ENCODE data around the gene PDPK1. TPM values are rescaled to one million over a fixed set of nuclear protein-coding genes. Genes with fewer than 3 reads are reported as not detected.

PDPK1 gene
- polyA plus RNA-seq, 4 donors: 40.2 to 54.3 (median 46.8) TPM

Other genes with a start within 250 kb of the PDPK1 start
- gene ABCA3, start 197.3 kb upstream of the PDPK1 start, polyA plus RNA-seq (ENCODE audit: insufficient read length in 4 of 4): 10 to 100 TPM in 1 of 4 donors, 1 to 10 TPM in 3; 5.0 to 15.4 (median 5.9) TPM
- 10 to 100 TPM in 2 of 4 donors, 1 to 10 TPM in 2; 7.8 to 11.9 (median 10.3) TPM for gene CCNF, start 108.6 kb upstream of the PDPK1 start, polyA plus RNA-seq (ENCODE audit: insufficient read length in 4 of 4)
- gene TEDC2, start 77.9 kb upstream of the PDPK1 start, polyA plus RNA-seq (ENCODE audit: insufficient read length in 4 of 4): 10 to 100 TPM in 2 of 4 donors, 1 to 10 TPM in 2; 6.1 to 14.6 (median 10.1) TPM
- 1 to 10 TPM; 2.1 to 5.0 (median 2.6) TPM for gene NTN3, start 66.7 kb upstream of the PDPK1 start, polyA plus RNA-seq (ENCODE audit: insufficient read length in 4 of 4)
- 10 to 100 TPM; 15.1 to 22.7 (median 18.3) TPM for gene TBC1D24, start 62.9 kb upstream of the PDPK1 start, polyA plus RNA-seq (ENCODE audit: insufficient read length in 4 of 4)
- gene ATP6V0C, start 24.1 kb upstream of the PDPK1 start, polyA plus RNA-seq (ENCODE audit: insufficient read length in 4 of 4): 100 to 1,000 TPM; 127 to 274 (median 170) TPM
- gene AMDHD2, start 17.6 kb upstream of the PDPK1 start, polyA plus RNA-seq (ENCODE audit: insufficient read length in 4 of 4): 10 to 100 TPM; 11.7 to 38.5 (median 23.0) TPM
- gene CEMP1, start 6.6 kb upstream of the PDPK1 start, polyA plus RNA-seq (ENCODE audit: insufficient read length in 4 of 4): 1 to 10 TPM; 1.9 to 7.1 (median 3.5) TPM
- 10 to 100 TPM; 19.2 to 26.0 (median 24.0) TPM for gene KCTD5, start 144.5 kb downstream of the PDPK1 start, polyA plus RNA-seq (ENCODE audit: insufficient read length in 4 of 4)
- gene PRSS27, start 182.2 kb downstream of the PDPK1 start, polyA plus RNA-seq (ENCODE audit: insufficient read length in 4 of 4): 1 to 10 TPM in 2 of 4 donors, under 1 TPM in 2; 0.73 to 1.9 (median 1.0) TPM
- gene SRRM2, start 214.6 kb downstream of the PDPK1 start, polyA plus RNA-seq (ENCODE audit: insufficient read length in 4 of 4): 100 to 1,000 TPM; 437 to 838 (median 600) TPM
- gene ELOB, start 239.3 kb downstream of the PDPK1 start, polyA plus RNA-seq (ENCODE audit: insufficient read length in 4 of 4): 100 to 1,000 TPM; 211 to 300 (median 224) TPM
- gene PRSS33, start 249.5 kb downstream of the PDPK1 start, polyA plus RNA-seq (ENCODE audit: insufficient read length in 4 of 4): under 1 TPM in 3 of 4 donors, not detected in 1; 0.18 to 0.80 (median 0.20) TPM